ENCODE results near the gene HSPA5. TPM values are rescaled to one million over a fixed set of nuclear protein-coding genes. Genes with fewer than 3 reads are reported as not detected.

The HSPA5 gene
- total and polyA plus RNA-seq, 7 donors: 15.6 to 208 (median 61.7) TPM

GRCh38 chr9:125190361-125190801 lies 50.8 kb downstream of the HSPA5 start:
- Histone ChIP-seq H3K4me1 (peaks cover 0 to 39% (median 32%) of the 10 kb centered on the region in 4 donors), H3K9me3 (no peaks in the 10 kb centered on the region), H3K27me3 (no peaks in the 10 kb centered on the region), H3K36me3 (peaks cover 0 to 4% (median 0%) of the 10 kb centered on the region in 4 donors), H3K27ac (peak overlapping the region; percentile 91 to 97 (median 94)), H3K4me3 (peak overlapping the region; percentile 78 to 100 (median 89))
- WGBS, 2 donors: 54 to 68% methylated on average over 14 of the region's 14 CpGs
- no peak for TF ChIP-seq EP300 (IDR thresholded peaks at IDR 0.05)
- TF ChIP-seq POLR2A (IDR thresholded peaks at IDR 0.05): no peak
- no peak for TF ChIP-seq POLR2AphosphoS5 (IDR thresholded peaks at IDR 0.05)
- no peak for TF ChIP-seq CTCF (IDR thresholded peaks at IDR 0.05)
- intact Hi-C loops (cut with DNase I): no loop called here
- DNase-seq: no peak

GRCh38 chr9:125189361-125190289 lies 51.5 kb downstream of the HSPA5 start, which contains the start of gene PPP6C:
Gene PPP6C, minus strand, starts transcription at chr9:125189803. Its CDS starts 85 bp downstream, at chr9:125189718.
- TF ChIP-seq POLR2AphosphoS5 (IDR thresholded peaks at IDR 0.05) (peak; percentile 85 to 98 (median 95)), POLR2A (IDR thresholded peaks at IDR 0.05) (peak; percentile 79 to 89), EP300 (IDR thresholded peaks at IDR 0.05) (peak in 1 of 4 donors; percentile 30), CTCF (IDR thresholded peaks at IDR 0.05) (peak; percentile 31 to 57 (median 44))
- Histone ChIP-seq H3K27ac (peak within 1 kb of the TSS; percentile 91 to 97 (median 94)), H3K9me3 (no peaks in the 10 kb centered on the region), H3K4me3 (peak within 1 kb of the TSS; percentile 78 to 100 (median 89)), H3K27me3 (no peaks in the 10 kb centered on the region), H3K4me1 (peaks cover 0 to 40% (median 34%) of the 10 kb centered on the region in 4 donors), H3K36me3 (peaks cover 0 to 4% (median 0%) of the 10 kb centered on the region in 4 donors)
- intact Hi-C loops (cut with DNase I): loop anchor here (2.0 to 5.0 kb wide), 3 partner anchors 43 to 317 kb away; partner anchors contain the start of gene GOLGA1
- WGBS, 2 donors: 0% methylated on average over 82 of the region's 82 CpGs
- DNase-seq: peak; percentile 98

- peak; percentile 70 for DNase-seq
- Histone ChIP-seq H3K27me3 (no peaks in the 10 kb centered on the region), H3K27ac (peak overlapping the region; percentile 91 to 97 (median 94)), H3K4me1 (peaks cover 0 to 45% (median 37%) of the 10 kb centered on the region in 4 donors), H3K9me3 (no peaks in the 10 kb centered on the region), H3K36me3 (peaks cover 0 to 4% (median 0%) of the 10 kb centered on the region in 4 donors), H3K4me3 (peak overlapping the region; percentile 78 to 100 (median 89))
- WGBS, 2 donors: 0% methylated on average over 26 of the region's 26 CpGs
- intact Hi-C loops (cut with DNase I): loop anchor here (2.0 to 5.0 kb wide), 3 partner anchors 42 to 317 kb away; partner anchors contain the start of gene GOLGA1
- TF ChIP-seq EP300 (IDR thresholded peaks at IDR 0.05): no peak
- no peak for TF ChIP-seq POLR2A (IDR thresholded peaks at IDR 0.05)
- TF ChIP-seq CTCF (IDR thresholded peaks at IDR 0.05): no peak
- no peak for TF ChIP-seq POLR2AphosphoS5 (IDR thresholded peaks at IDR 0.05)
These were observed 52.2 kb downstream of the HSPA5 start for GRCh38 chr9:125189011-125189360.

Small RNAs within 50 kb of the gene (small RNA-seq; reads per million reads assigned to genes)
- gene AL354710.1: 0 reads per million in 3 donors

Other genes starting within 250 kb of the HSPA5 start
- 10 to 100 TPM in 2 of 4 donors, 1 to 10 TPM in 2; 5.4 to 15.8 (median 11.4) TPM for gene SCAI, start 97.8 kb downstream of the HSPA5 start, total RNA-seq
- gene SCAI, start 97.8 kb downstream of the HSPA5 start, polyA plus RNA-seq: 1 to 10 TPM in 2 of 3 donors, under 1 TPM in 1; under 0.01 to 1.9 (median 1.4) TPM
- gene PPP6C, start 51.5 kb downstream of the HSPA5 start, total RNA-seq: 10 to 100 TPM; 24.9 to 34.6 (median 31.5) TPM
- gene PPP6C, start 51.5 kb downstream of the HSPA5 start, polyA plus RNA-seq: 10 to 100 TPM; 24.8 to 41.6 (median 37.8) TPM
- 10 to 100 TPM in 3 of 4 donors, 1 to 10 TPM in 1; 9.4 to 18.6 (median 14.9) TPM for gene RABEPK, start 40.8 kb downstream of the HSPA5 start, total RNA-seq
- 10 to 100 TPM; 16.2 to 24.4 (median 18.3) TPM for gene RABEPK, start 40.8 kb downstream of the HSPA5 start, polyA plus RNA-seq
- gene GAPVD1, start 20.5 kb upstream of the HSPA5 start, total RNA-seq: 100 to 1,000 TPM in 1 of 4 donors, 10 to 100 TPM in 3; 44.9 to 182 (median 54.3) TPM
- 10 to 100 TPM in 1 of 3 donors, 1 to 10 TPM in 2; 3.0 to 12.7 (median 5.1) TPM for gene GAPVD1, start 20.5 kb upstream of the HSPA5 start, polyA plus RNA-seq

All from sigmoid colon (tissue), 7 donors.